HepG2 (cell line): ENCODE data around the gene SYMPK. TPM values are rescaled to one million over a fixed set of nuclear protein-coding genes. Genes with fewer than 3 reads are reported as not detected.
A peak's percentile ranks its signal among the peaks of the same experiment; 100 is the strongest.

Source experiments
- ADNP ChIP-seq: sonication (generic); formaldehyde crosslinking; IDR thresholded peaks from 2 replicates; pipeline ENCODE4 v1.4.0; 2020; ENCODE audit warnings: missing genetic modification reagents
- AKAP8 ChIP-seq: sonication (generic); formaldehyde crosslinking; IDR thresholded peaks from 2 replicates; pipeline ENCODE4 v1.5.1; 2020; ENCODE audit warnings: mild to moderate bottlenecking, missing genetic modification reagents
- ATM ChIP-seq: fragments of 450-650 bp; IDR thresholded peaks from 2 replicates; pipeline ENCODE4 v1.7.1; 2017; ENCODE audit warnings: mild to moderate bottlenecking, borderline replicate concordance
- BRF2 ChIP-seq: sonication (generic); formaldehyde crosslinking; IDR thresholded peaks from 2 replicates; pipeline ENCODE4 v1.8.1; 2022; ENCODE audit warnings: mild to moderate bottlenecking, missing genetic modification reagents
- CHD4 ChIP-seq: fragments of 200-600 bp; sonication (generic); IDR thresholded peaks from 2 replicates; pipeline ENCODE4 v1.7.0; 2017; ENCODE audit warnings: mild to moderate bottlenecking, low read length, borderline replicate concordance
- ELF1 ChIP-seq: sonication (generic); formaldehyde crosslinking; IDR thresholded peaks from 2 replicates; pipeline ENCODE4 v1.4.0; 2020; ENCODE audit warnings: missing genetic modification reagents
- ESRRA ChIP-seq: sonication (generic); formaldehyde crosslinking; IDR thresholded peaks from 2 replicates; pipeline ENCODE4 v1.5.1; 2020; ENCODE audit warnings: mild to moderate bottlenecking, low read depth, missing genetic modification reagents
- FOSL1 ChIP-seq: sonication (generic); formaldehyde crosslinking; IDR thresholded peaks from 2 replicates; pipeline ENCODE4 v1.9.0; 2021; ENCODE audit warnings: missing genetic modification reagents, borderline replicate concordance
- IKZF1 ChIP-seq: fragments of 450-650 bp; IDR thresholded peaks from 2 replicates; pipeline ENCODE4 v1.7.1; 2016
- PAWR ChIP-seq: sonication (generic); formaldehyde crosslinking; IDR thresholded peaks from 2 replicates; pipeline ENCODE4 v1.4.0; 2020; ENCODE audit warnings: missing genetic modification reagents, mild to moderate bottlenecking, borderline replicate concordance
- SUZ12 ChIP-seq: fragments of 150-350 bp; IDR thresholded peaks from 2 replicates; pipeline ENCODE4 v1.6.1; 2014; ENCODE audit warnings: low read depth, low read length
- TGIF2 ChIP-seq: IDR thresholded peaks from 2 replicates; pipeline ENCODE4 v1.6.1; 2016; ENCODE audit warnings: control low read depth, missing compliant biosample characterization
- ZNF337 ChIP-seq: sonication (generic); formaldehyde crosslinking; IDR thresholded peaks from 2 replicates; pipeline ENCODE4 v1.5.1; 2020; ENCODE audit warnings: missing genetic modification reagents, low read depth, mild to moderate bottlenecking, borderline replicate concordance
- ZNF34 ChIP-seq: sonication (generic); formaldehyde crosslinking; IDR thresholded peaks from 2 replicates; pipeline ENCODE4 v1.4.0; 2020; ENCODE audit warnings: mild to moderate bottlenecking, missing genetic modification reagents, borderline replicate concordance
- ZNF800 ChIP-seq: sonication (generic); formaldehyde crosslinking; IDR thresholded peaks from 2 replicates; pipeline ENCODE4 v1.4.0; 2020; ENCODE audit warnings: missing genetic modification reagents
- ZSCAN25 ChIP-seq: sonication (generic); formaldehyde crosslinking; IDR thresholded peaks from 2 replicates; pipeline ENCODE4 v1.8.0; 2022; ENCODE audit warnings: mild to moderate bottlenecking, missing genetic modification reagents
- polyA plus RNA-seq, 8 experiments: library from polyadenylated mRNA; depleted of rRNA in 3 of 8; stranded (reverse) in 7 of 8; unstranded in 1 of 8; fragments of >200 nt; fragmentation: Illumina TruSeq in 4 of 8; extraction: Trizol in 4 of 8; gene quantifications; 2 replicates each; pipeline versions ENCODE4 v1.2.1 to v1.2.3, GENCODE V29; 2011 to 2016; ENCODE audit warnings: low read depth in 4 of 8, missing spikeins in 1 of 8, mixed read lengths in 1 of 8; ENCODE audit not compliant: insufficient read depth in 1 of 8
- total RNA-seq, 5 experiments: library from RNA; depleted of rRNA; stranded (reverse); fragments of >200 nt; fragmentation: Illumina TruSeq; extraction: Trizol; gene quantifications; 2 replicates each; pipeline ENCODE4 v1.2.3, GENCODE V29; 2016; ENCODE audit warnings: low read depth in 1 of 5
- TF ChIP-seq, protein P1 (sequence below): IDR thresholded peaks from 2 replicates; pipeline ENCODE4 v1.6.1; 2016; ENCODE audit warnings: low read depth, borderline replicate concordance
- TF ChIP-seq, protein P2 (sequence below): fragments of 450-650 bp; IDR thresholded peaks from 2 replicates; pipeline ENCODE4 v1.6.1; 2017
- TF ChIP-seq, protein P3 (sequence below): sonication (generic); formaldehyde crosslinking; IDR thresholded peaks from 2 replicates; pipeline ENCODE4 v1.4.0; 2020; ENCODE audit warnings: missing genetic modification reagents, borderline replicate concordance

Gene SYMPK
- total and polyA plus RNA-seq, 2 of the 13 experiments (the other 11 are each of a cell fraction or from before 2014, with no cell fraction given), result 21.9 to 55.7 TPM

DNA sequence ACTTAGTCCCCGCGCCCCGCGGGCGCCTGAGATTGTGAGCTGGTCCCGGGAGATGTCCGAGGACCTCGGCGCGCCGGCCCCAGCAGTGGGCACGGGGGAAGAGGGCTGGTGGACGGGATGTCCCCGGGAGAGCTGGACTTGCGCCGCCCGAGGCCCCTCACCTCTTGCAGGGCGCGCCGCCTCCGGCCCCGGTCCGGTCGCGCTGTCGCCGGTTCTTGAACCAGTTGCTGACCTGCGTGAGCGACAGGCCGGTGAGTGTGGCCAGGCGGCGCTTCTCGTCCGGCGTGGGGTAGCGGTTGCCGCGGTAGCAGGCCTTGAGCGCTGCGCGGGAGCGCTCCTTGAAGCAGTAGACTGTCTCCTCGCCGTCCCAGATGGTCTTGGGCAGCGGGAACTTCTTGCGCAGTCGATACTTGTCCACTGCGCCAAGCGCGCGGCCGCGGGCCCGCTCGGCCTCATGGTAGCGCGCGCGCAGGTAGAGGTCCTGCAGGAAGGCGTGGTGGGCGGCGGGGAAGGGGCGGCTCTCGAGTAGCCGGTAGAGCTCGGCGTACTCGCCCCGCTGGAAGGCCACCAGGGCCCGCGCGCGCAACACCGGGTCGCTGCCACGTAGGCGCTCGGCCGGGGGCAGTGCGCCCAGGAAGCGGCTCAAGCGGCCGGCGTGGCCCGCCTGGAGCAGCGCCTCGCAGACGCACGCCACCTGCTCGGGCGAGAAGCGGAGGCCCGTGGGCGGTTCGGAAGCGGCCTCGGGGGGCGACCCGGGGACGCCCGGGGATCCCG, 94.9 kb downstream of the SYMPK start (continued):
- TF ChIP-seq FOSL1 (CRISPR knock-in tag), result no peak
- TF ChIP-seq SUZ12, result no peak
- TF ChIP-seq, protein P1, sequence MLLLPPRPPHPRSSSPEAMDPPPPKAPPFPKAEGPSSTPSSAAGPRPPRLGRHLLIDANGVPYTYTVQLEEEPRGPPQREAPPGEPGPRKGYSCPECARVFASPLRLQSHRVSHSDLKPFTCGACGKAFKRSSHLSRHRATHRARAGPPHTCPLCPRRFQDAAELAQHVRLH (CRISPR knock-in tag), result 0 out of 2 replicates have a peak, but pooled peaks have one; percentile 8
- no peak for TF ChIP-seq ZSCAN25 (CRISPR knock-in tag)
- TF ChIP-seq PAWR (CRISPR knock-in tag), result no peak
- TF ChIP-seq, protein P2, sequence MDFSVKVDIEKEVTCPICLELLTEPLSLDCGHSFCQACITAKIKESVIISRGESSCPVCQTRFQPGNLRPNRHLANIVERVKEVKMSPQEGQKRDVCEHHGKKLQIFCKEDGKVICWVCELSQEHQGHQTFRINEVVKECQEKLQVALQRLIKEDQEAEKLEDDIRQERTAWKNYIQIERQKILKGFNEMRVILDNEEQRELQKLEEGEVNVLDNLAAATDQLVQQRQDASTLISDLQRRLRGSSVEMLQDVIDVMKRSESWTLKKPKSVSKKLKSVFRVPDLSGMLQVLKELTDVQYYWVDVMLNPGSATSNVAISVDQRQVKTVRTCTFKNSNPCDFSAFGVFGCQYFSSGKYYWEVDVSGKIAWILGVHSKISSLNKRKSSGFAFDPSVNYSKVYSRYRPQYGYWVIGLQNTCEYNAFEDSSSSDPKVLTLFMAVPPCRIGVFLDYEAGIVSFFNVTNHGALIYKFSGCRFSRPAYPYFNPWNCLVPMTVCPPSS, result no peak
- TF ChIP-seq ZNF337 (CRISPR knock-in tag), result no peak
- TF ChIP-seq ESRRA, result no peak
- no peak for TF ChIP-seq ZNF34 (CRISPR knock-in tag)
- no peak for TF ChIP-seq TGIF2 (CRISPR knock-in tag)
- no peak for TF ChIP-seq ADNP (CRISPR knock-in tag)
- no peak for TF ChIP-seq ATM
- TF ChIP-seq CHD4, result no peak
- TF ChIP-seq ELF1 (CRISPR knock-in tag), result no peak
- TF ChIP-seq ZNF800 (CRISPR knock-in tag), result peak; percentile 95
- TF ChIP-seq BRF2 (CRISPR knock-in tag), result no peak
- TF ChIP-seq AKAP8 (CRISPR knock-in tag), result peak; percentile 85; the same call in 1 of the 2 replicates
- no peak for TF ChIP-seq IKZF1
- TF ChIP-seq, protein P3, sequence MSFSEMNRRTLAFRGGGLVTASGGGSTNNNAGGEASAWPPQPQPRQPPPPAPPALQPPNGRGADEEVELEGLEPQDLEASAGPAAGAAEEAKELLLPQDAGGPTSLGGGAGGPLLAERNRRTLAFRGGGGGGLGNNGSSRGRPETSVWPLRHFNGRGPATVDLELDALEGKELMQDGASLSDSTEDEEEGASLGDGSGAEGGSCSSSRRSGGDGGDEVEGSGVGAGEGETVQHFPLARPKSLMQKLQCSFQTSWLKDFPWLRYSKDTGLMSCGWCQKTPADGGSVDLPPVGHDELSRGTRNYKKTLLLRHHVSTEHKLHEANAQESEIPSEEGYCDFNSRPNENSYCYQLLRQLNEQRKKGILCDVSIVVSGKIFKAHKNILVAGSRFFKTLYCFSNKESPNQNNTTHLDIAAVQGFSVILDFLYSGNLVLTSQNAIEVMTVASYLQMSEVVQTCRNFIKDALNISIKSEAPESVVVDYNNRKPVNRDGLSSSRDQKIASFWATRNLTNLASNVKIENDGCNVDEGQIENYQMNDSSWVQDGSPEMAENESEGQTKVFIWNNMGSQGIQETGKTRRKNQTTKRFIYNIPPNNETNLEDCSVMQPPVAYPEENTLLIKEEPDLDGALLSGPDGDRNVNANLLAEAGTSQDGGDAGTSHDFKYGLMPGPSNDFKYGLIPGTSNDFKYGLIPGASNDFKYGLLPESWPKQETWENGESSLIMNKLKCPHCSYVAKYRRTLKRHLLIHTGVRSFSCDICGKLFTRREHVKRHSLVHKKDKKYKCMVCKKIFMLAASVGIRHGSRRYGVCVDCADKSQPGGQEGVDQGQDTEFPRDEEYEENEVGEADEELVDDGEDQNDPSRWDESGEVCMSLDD (CRISPR knock-in tag), result no peak
